Measurements from ENCODE around the gene ERLEC1.

Gene ERLEC1

GRCh38 chr2:53767405-53768241 lies 19.2 kb upstream of the ERLEC1 start, which contains the start of gene CHAC2:
TSS of gene CHAC2 (plus strand) at chr2:53767804. CDS start at chr2:53767887, 83 bp downstream.
- DNase-seq = peak; percentile 91 to 93
- TF ChIP-seq POLR2A (IDR thresholded peaks at IDR 0.05; ENCODE audit: low read length) = peak; percentile 97
- TF ChIP-seq GATA1 (IDR thresholded peaks at IDR 0.05; ENCODE audit: low read depth, low read length) = no peak

- DNase-seq = no peak
- TF ChIP-seq GATA1 (IDR thresholded peaks at IDR 0.05; ENCODE audit: low read depth, low read length) = no peak
- no peak for TF ChIP-seq POLR2A (IDR thresholded peaks at IDR 0.05; ENCODE audit: low read length)
Observed at GRCh38 chr2:53768242-53768542, 18.7 kb upstream of the ERLEC1 start.

- TF ChIP-seq POLR2A (IDR thresholded peaks at IDR 0.05; ENCODE audit: low read length) (peak; percentile 12), GATA1 (IDR thresholded peaks at IDR 0.05; ENCODE audit: low read depth, low read length) (no peak)
Observed at GRCh38 chr2:53769318-53769945, 17.4 kb upstream of the ERLEC1 start.

GRCh38 chr2:53770264-53770663 lies 16.6 kb upstream of the ERLEC1 start:
- TF ChIP-seq GATA1 (IDR thresholded peaks at IDR 0.05; ENCODE audit: low read depth, low read length) (no peak), POLR2A (IDR thresholded peaks at IDR 0.05; ENCODE audit: low read length) (no peak)
- DNase-seq = peak; percentile 51 to 65

More at GRCh38 chr2:53769318-53769945, 17.4 kb upstream of the ERLEC1 start:
- DNase-seq = peak; percentile 15 to 23

- TF ChIP-seq GATA1 (IDR thresholded peaks at IDR 0.05; ENCODE audit: low read depth, low read length) = no peak
- TF ChIP-seq POLR2A (IDR thresholded peaks at IDR 0.05; ENCODE audit: low read length) = no peak
- no peak for DNase-seq
Observed at GRCh38 chr2:53777134-53777533, 9.7 kb upstream of the ERLEC1 start.

- TF ChIP-seq POLR2A (IDR thresholded peaks at IDR 0.05; ENCODE audit: low read length) (no peak), GATA1 (IDR thresholded peaks at IDR 0.05; ENCODE audit: low read depth, low read length) (no peak)
- DNase-seq = no peak
Observed at GRCh38 chr2:53778536-53779162, 8.2 kb upstream of the ERLEC1 start.

- TF ChIP-seq GATA1 (IDR thresholded peaks at IDR 0.05; ENCODE audit: low read depth, low read length) (no peak), POLR2A (IDR thresholded peaks at IDR 0.05; ENCODE audit: low read length) (no peak)
Observed at GRCh38 chr2:53780056-53780455, 6.8 kb upstream of the ERLEC1 start.

GRCh38 chr2:53782676-53783075 lies 4.2 kb upstream of the ERLEC1 start:
- no peak for DNase-seq
- TF ChIP-seq GATA1 (IDR thresholded peaks at IDR 0.05; ENCODE audit: low read depth, low read length) (no peak), POLR2A (IDR thresholded peaks at IDR 0.05; ENCODE audit: low read length) (no peak)

More at GRCh38 chr2:53780056-53780455, 6.8 kb upstream of the ERLEC1 start:
- no peak for DNase-seq

GRCh38 chr2:53784436-53784835 lies 2.4 kb upstream of the ERLEC1 start:
- no peak for DNase-seq
- TF ChIP-seq GATA1 (IDR thresholded peaks at IDR 0.05; ENCODE audit: low read depth, low read length) (no peak), POLR2A (IDR thresholded peaks at IDR 0.05; ENCODE audit: low read length) (no peak)

- peak in 1 of 2 experiments; percentile 34 for DNase-seq
- TF ChIP-seq POLR2A (IDR thresholded peaks at IDR 0.05; ENCODE audit: low read length) (no peak), GATA1 (IDR thresholded peaks at IDR 0.05; ENCODE audit: low read depth, low read length) (no peak)
Observed at GRCh38 chr2:53785366-53785765, 1.5 kb upstream of the ERLEC1 start.

- TF ChIP-seq POLR2A (IDR thresholded peaks at IDR 0.05; ENCODE audit: low read length) = no peak
- peak; percentile 80 to 88 for DNase-seq
Observed at GRCh38 chr2:53786352-53786704, 516 bp upstream of the ERLEC1 start.

GRCh38 chr2:53787614-53788289 lies 908 bp downstream of the ERLEC1 start:
- DNase-seq = peak; percentile 43 to 60
- TF ChIP-seq GATA1 (IDR thresholded peaks at IDR 0.05; ENCODE audit: low read depth, low read length) (no peak), POLR2A (IDR thresholded peaks at IDR 0.05; ENCODE audit: low read length) (no peak)

GRCh38 chr2:53793261-53793660 lies 6.4 kb downstream of the ERLEC1 start:
- no peak for DNase-seq
- TF ChIP-seq GATA1 (IDR thresholded peaks at IDR 0.05; ENCODE audit: low read depth, low read length) (no peak), POLR2A (IDR thresholded peaks at IDR 0.05; ENCODE audit: low read length) (no peak)

GRCh38 chr2:53793821-53794220 lies 7.0 kb downstream of the ERLEC1 start:
- TF ChIP-seq GATA1 (IDR thresholded peaks at IDR 0.05; ENCODE audit: low read depth, low read length) (no peak), POLR2A (IDR thresholded peaks at IDR 0.05; ENCODE audit: low read length) (no peak)

More at GRCh38 chr2:53793821-53794220, 7.0 kb downstream of the ERLEC1 start:
- DNase-seq = no peak

Measured in erythroblast (primary cell).